Body of pancreas (tissue), 4 donors: ENCODE results near the gene RFX1.

ENCODE experiments used
- POLR2A ChIP-seq, 3 donors: fragments of 450-650 bp; IDR thresholded peaks; one replicate each; pipeline ENCODE4 v1.6.1; 2016; ENCODE audit warnings: antibody characterized with exemption in 3 of 3, mild to moderate bottlenecking in 2 of 3
- TF ChIP-seq, protein P1 (sequence below), 7 experiments: fragments of 450-650 bp in 4 of 7; fragments of 200-600 bp in 3 of 7; sonication (generic) in 3 of 7; IDR thresholded peaks; one replicate each; pipeline ENCODE4 v1.5.1; 2016 to 2019; ENCODE audit warnings: antibody characterized with exemption in 7 of 7

- TF ChIP-seq, protein P1, sequence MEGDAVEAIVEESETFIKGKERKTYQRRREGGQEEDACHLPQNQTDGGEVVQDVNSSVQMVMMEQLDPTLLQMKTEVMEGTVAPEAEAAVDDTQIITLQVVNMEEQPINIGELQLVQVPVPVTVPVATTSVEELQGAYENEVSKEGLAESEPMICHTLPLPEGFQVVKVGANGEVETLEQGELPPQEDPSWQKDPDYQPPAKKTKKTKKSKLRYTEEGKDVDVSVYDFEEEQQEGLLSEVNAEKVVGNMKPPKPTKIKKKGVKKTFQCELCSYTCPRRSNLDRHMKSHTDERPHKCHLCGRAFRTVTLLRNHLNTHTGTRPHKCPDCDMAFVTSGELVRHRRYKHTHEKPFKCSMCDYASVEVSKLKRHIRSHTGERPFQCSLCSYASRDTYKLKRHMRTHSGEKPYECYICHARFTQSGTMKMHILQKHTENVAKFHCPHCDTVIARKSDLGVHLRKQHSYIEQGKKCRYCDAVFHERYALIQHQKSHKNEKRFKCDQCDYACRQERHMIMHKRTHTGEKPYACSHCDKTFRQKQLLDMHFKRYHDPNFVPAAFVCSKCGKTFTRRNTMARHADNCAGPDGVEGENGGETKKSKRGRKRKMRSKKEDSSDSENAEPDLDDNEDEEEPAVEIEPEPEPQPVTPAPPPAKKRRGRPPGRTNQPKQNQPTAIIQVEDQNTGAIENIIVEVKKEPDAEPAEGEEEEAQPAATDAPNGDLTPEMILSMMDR (IDR thresholded peaks at IDR 0.05), result no peak
- no peak for TF ChIP-seq POLR2A (IDR thresholded peaks at IDR 0.05)
These were observed 33.6 kb downstream of the RFX1 start for GRCh38 chr19:13972368-13973155.
